ENCODE results near the gene RFX1.
"Not testable (repeated sequence)": the region's sequence is repeated elsewhere in the genome, so short reads cannot be mapped to it uniquely, and the experiment has no call there.

DNA sequence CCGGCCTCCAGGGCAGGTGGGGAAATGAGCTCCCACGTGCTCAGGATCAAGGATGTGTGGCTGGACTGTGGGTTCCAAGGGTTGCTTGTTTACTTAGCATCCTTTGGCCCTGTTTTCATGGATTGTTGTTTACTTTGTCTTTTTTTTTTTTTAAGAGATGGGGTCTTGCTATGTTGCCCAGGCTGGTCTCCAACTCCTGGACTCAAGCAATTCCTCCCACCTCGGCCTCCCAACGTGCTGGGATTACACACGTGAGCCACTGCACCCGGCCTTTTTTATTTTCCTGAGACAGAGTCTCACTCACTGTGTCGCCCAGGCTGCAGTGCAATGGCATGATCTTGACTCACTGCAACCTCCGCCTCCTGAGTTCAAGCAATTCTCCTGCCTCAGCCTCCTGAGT is 38.9 kb downstream of the RFX1 start:
- TF ChIP-seq POLR2A (IDR thresholded peaks at IDR 0.05), result not testable (repeated sequence)
- TF ChIP-seq, protein P1, sequence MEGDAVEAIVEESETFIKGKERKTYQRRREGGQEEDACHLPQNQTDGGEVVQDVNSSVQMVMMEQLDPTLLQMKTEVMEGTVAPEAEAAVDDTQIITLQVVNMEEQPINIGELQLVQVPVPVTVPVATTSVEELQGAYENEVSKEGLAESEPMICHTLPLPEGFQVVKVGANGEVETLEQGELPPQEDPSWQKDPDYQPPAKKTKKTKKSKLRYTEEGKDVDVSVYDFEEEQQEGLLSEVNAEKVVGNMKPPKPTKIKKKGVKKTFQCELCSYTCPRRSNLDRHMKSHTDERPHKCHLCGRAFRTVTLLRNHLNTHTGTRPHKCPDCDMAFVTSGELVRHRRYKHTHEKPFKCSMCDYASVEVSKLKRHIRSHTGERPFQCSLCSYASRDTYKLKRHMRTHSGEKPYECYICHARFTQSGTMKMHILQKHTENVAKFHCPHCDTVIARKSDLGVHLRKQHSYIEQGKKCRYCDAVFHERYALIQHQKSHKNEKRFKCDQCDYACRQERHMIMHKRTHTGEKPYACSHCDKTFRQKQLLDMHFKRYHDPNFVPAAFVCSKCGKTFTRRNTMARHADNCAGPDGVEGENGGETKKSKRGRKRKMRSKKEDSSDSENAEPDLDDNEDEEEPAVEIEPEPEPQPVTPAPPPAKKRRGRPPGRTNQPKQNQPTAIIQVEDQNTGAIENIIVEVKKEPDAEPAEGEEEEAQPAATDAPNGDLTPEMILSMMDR (IDR thresholded peaks at IDR 0.05), result not testable (repeated sequence)
